CD4-positive, alpha-beta T cell treated with Interleukin-12 subunit alpha and Interleukin-12 subunit beta, for 1 hour (primary cell): ENCODE data around the gene HIVEP1.
"Not testable (repeated sequence)": the region's sequence is repeated elsewhere in the genome, so short reads cannot be mapped to it uniquely, and the experiment has no call there.

Experiments used
- DNase-seq: peaks from one replicate; pipeline ENCODE4 v3.0.0-alpha.2; 2020

HIVEP1 gene

DNA sequence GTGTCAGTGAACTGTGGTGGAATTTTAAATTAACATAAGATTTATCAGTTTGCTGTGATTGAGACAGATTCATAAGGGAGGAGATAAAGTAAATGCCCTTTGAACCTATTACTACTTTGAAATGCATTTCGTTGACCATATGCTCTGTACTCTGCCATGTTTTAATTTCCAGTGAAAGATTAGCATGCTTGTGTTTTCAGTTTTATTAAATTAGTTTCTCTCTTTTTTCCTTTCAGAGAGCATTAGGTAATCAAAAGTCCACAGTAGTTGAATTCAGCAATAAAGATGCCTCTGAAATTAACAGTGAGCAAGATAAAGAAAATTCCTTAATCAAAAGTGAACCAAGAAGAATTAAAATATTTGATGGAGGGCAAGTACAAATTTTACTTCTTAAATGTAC is 117.4 kb downstream of the HIVEP1 start:
- no peak for DNase-seq

DNA sequence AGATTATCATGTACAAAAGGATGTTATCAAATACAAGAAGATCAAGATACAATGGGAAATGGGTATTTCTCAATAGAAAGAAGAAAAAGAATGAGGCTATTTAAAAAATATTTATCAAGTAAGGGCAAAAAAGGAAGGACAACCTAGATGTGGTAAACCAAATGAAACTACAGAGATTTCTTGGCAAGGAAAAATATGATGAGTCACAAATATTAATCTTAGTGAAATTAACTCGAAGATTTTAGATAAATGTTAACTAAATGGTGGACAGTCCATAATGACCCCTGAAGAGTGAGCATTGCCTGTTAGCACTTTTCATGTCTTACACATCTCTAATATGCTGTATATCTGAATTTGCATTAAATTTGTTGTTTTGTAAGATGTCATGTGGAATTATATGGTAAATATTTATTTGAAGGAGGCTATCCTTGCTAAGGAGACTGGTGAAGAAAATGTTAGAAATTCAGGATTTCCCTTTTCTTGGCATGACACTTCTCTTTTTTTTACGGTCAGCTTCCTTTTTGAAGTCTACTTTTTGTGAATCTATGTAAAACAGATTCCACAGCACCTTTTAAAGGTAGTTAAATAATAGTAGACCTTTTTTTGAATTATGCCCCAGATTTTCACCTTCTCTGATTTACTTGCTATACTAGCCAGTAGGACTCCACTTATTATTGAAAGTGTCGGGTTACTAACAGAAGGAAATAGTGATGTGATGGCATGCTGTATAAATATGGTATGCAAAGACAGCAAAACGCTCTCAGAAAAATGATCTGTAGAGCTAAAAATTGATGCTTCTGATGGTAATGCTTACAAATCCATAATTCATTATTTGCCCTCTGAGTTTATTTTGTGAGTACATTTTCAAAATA is 120.5 kb downstream of the HIVEP1 start:
- no peak for DNase-seq

DNA sequence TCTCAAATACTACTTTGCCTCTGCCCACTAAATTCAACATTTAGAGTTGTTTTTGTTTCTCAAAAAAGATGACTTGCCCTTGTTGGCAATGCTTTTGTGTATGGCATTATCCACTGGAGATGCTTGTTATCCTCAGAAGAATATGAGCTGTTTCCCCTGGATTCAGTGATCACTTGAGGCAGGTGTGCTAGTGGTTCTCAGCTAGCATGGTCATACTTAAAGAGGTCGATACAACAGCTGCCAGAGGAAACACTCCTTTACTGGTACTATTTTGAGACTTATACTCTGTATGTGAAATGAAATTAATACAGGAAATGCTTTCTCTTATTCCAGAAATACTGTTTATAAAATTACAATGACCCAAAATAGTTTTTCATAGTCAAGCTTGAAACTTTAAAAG is 122.5 kb downstream of the HIVEP1 start:
- no peak for DNase-seq

DNA sequence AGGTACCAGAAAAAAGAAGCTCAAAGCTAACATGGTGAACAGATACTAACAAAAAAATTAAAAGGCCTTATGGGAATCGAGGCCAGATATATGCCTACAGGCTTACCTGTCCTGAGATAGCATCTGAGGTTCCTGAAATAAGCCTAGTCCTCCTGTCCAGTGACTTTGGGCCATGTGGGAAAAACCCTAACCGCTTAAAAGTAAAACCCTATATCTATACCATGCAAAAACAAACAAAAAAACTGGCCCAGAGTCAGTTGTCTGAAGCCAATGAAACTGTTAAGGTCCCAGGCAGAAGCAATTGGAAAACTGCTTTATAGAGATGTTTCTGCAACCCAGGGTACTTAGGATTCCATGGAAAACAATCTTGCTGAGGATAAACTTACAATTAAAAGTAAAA is 122.9 kb downstream of the HIVEP1 start:
- no peak for DNase-seq

DNA sequence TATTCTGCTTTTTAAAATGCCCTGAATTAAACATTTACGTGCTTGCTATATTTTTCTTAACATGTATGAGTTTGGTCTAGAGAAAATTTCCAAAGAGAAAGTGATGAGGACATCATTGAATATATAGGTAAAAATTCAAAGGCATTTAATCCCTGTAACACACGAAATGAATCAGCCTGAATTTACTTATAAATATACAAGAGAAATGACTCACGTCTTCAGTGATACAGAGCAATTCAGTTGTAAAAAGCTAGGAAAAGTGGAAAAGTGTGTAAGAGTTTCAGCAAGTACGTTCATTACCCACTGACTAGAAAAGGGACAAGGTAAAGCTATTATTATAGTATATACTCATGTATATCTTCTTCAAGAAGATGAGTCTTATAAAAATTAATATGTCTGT is 124.8 kb downstream of the HIVEP1 start:
- no peak for DNase-seq

DNA sequence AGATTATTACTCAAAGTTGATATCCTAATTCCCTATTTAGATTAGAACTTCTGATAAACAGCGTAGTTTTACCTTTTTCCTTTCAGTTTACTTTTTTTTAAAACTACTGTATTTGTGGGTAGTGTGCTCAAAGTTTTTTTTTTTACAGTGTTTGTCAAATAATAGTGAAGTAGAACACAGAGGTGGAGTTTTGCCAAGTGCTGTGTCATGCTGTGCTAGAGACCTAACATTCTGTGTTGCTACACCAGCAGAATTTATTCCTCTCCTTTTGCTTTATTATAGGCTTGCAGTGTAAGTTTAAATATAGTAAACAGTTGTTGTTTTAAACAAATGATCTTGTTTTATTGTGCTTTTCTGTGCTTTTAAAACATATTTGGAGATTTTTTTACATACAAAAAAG is 125.4 kb downstream of the HIVEP1 start:
- DNase-seq = no peak

DNA sequence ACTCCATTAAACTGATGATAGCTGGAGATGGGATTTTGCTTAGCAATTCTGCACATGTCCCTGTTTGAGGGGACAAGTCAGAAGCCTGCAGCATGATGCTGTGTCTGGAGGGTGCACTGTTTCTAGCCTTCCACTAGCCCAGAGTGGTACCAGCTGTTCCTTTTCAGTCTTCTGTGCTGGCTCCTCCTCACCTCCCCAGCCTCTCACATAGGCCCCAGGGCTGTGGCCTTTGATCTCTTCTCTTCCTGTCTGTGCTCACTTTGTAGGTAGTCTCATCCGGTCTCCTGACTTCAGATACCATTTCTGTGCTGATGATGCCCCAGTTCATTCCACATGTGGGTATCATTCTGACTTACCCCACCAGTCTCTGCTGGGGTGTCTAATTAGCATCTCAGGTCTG is 126.3 kb downstream of the HIVEP1 start:
- peak; percentile 55 for DNase-seq

DNA sequence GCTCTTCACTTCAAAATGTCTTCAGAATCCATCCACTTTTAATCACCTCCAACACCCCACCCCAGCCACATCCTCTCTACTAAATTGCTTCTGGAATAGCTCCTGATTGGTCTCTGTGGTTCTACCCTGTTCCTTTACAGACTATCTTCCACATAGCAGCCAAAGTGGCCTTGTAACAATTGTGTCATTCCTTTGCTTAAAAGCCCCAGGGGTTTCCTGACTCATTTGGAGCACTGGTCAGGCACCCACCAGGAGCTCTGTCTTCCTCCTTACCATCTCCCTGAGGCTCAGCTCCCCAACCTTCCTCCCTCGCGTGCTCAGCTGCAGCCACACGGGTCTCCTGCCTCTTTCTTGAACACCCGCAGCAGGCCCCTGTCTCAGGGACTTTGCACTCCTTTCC is 126.8 kb downstream of the HIVEP1 start:
- DNase-seq = no peak

DNA sequence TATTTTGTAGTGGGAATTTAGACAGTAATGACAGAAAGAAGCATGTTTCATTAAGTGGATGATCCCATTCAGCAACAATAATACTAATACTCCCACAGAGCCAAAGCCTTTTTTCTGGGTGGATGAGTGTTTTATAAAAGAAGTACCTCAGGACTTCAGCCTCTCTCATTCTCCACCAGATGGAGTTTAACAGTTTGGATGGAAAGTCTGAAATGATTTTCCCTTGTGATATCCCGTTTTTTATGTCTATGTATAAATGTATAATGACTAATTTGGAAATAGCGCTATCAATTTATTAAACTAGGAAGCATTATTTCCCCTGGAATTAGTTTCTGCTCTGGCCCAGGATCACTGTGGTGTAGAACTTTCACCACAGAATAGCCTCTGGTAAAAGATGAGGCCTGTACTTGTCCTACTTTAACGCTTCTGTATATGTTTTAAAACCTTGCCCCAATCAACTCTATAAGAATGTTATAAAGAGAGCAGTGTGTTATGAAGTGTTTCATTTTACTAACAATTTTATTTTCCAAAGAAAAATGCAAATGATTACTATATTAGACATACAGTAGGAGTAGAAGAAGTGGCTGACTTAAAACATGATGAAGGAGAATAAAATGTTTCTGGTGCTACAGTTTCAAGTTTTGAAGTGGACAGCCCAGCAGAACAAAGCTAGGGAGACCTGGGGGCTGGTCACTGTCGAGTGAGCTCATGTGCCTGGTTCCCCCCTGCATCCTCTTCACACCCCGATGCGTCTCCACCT is 135.6 kb downstream of the HIVEP1 start:
- DNase-seq = no peak

DNA sequence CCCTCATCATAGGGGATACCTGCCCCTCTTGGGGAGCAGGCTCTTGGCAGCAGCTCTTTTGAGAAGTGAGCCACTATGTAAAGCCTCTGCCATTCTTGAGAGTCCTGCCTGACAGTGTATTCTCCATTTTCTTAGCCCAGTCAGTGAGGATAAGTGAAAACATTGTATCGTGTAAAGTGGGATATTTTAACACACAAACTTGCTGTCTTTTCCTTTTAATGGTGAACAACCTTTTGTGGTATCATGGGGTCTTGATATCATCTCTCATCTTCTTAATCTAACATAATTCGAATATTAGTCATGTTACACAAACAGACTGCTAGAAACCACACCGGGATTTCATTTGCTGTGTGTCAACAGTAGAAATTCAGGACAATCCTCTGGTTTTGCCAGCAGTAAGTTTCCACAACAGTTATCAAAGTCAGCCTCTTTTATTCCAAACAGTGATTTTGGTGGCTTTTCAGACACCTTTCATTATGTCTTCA is 136.2 kb downstream of the HIVEP1 start:
- no peak for DNase-seq

DNA sequence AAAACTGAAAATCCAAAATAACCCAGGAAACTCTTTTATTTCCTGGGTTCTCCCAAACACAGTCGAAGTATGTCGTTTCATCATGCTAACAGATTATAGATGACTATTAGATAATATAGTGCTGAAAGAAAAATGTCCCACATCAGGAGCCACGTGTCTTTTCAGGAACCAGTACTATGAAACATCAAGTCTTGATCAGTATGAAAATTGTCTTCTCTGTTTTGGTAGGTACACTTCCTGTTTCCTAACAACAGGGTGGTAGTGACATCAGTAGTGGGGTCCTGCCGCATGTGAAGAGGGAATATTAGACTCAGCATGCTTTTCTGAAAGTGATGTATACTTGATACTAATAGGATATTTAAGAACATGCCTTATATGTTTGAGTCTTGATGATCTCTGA is 136.7 kb downstream of the HIVEP1 start:
- no peak for DNase-seq

DNA sequence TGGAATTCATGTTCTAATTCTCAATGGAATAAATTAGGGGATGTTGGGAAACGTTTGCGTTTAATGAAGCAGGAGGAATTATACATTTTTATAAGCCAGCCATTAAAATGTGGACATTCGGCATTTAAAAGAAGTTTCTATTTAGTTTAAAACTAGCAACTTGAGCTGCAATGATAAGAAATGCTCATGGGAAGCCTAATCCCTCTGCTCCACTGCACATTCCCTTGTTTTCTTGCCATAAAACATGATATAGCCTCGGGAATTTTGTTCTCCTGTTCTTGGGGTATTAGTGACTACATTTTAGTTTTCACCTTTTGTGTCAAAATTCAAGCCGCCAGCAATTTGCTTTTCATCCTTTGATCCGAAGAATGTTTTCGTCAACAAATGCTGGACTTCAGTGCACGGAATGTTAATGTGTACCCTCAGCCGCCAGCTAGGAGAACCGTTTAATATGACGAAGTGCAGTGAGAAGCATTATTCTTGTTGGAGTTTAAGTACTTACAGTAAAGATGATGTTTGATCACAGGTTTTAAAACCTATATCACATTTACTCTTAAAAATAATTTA is 137.9 kb downstream of the HIVEP1 start:
- no peak for DNase-seq

DNA sequence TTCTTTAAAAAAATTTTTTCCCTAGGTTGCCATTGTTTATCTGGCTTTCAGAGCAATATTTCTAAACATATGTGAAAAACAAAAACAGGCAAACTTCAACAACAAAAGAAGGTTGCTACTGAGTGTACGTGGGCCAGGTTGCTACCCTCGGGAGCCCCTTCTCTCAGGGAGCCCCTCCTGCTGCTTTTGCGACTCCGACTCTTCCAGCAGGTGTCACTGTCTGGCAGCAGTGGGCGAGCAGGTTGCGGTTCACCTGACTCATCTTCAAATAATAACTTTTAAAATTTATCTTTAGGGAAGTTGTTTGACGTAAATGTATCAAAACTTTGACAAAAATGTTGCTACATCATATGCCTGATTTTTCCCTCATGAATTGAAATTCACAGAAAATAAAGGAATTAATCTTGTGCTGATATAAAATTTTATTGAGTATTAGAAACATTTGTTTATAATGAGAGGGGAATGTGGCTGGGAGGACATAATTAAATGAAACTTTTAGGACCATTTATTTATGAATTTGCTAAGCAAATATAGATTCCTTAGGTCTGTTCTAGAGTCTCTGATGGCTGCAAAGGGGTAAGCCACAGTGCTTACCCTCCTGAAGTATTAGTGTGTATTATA is 138.8 kb downstream of the HIVEP1 start:
- DNase-seq = peak; percentile 42

DNA sequence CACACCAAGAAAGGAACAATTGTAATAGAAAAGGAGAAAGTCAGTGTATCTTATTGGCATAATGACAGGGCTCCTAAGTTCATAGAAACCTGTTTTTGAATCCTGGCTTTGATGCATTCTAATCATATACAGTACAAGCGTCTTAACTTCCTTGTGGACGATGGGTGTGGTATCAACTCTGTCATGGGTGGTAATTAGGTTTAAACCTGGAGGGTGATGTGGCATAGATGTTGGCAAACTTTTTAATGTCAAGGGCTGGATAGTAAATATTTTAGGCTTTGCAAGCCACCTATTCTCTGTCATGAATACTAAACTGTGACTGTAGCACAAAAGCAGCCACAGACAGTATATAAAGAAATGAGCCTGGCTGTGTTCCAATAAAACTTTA is 139.3 kb downstream of the HIVEP1 start:
- DNase-seq = no peak

DNA sequence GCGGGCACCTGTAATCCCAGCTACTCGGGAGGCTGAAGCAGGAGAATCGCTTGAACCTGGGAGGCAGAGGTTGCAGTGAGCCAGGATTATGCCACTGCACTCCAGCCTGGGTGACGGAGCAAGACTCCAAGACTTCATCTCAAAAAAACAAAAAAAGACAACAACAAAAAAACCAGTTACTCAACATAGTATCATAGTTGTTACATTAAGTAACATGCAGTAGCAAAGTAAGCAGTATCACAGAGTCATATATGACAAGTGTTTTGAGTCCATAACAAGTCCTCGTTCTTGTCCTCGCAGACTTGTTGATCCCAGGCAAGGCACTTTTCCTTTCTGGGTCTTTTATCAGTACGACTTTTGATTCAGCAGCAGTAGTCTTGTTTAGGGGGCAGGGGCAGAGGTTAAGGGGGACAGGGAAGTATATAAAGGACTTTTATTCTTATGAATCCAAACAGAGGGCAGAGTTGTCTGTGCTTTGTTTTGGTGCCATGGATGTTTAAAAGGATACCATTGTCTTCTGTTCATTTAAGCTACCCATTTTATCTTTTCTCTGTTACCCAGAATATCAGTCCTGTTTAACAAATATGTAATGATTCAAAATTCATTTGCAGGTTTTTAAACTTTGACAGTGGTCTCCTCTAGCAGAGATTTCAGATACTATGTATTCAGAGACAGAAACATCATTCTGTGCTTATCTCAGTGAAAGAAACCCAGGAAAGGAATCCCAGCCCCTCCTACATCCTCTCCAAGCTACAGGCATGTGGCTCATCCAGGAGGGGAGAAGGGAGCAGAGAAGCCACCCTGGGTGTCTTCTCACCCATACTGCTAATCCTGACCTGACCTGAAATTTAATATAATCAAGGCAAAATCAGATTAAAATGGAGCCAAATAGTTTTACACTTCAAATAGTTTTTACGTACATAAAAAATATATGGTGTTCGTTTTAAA is 140.2 kb downstream of the HIVEP1 start:
- no peak for DNase-seq

DNA sequence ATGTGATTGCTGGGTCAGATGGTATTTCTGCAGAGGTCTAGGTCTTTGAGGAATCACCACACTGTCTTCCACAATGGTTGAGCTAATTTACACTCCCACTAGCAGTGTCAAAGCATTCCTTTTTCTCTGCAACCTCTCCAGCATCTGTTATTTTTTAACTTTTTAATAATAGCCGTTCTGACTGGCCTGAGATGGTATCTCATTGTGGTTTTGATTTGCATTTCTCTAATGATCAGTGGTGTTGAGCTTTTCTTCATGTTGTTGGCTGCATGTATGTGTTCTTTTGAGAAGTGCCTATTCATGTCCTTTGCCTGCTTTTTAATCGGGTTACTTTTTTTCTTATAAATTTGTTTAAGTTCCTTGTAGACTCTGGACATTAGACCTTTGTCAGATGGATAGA is 143.7 kb downstream of the HIVEP1 start:
- not testable (repeated sequence) for DNase-seq

DNA sequence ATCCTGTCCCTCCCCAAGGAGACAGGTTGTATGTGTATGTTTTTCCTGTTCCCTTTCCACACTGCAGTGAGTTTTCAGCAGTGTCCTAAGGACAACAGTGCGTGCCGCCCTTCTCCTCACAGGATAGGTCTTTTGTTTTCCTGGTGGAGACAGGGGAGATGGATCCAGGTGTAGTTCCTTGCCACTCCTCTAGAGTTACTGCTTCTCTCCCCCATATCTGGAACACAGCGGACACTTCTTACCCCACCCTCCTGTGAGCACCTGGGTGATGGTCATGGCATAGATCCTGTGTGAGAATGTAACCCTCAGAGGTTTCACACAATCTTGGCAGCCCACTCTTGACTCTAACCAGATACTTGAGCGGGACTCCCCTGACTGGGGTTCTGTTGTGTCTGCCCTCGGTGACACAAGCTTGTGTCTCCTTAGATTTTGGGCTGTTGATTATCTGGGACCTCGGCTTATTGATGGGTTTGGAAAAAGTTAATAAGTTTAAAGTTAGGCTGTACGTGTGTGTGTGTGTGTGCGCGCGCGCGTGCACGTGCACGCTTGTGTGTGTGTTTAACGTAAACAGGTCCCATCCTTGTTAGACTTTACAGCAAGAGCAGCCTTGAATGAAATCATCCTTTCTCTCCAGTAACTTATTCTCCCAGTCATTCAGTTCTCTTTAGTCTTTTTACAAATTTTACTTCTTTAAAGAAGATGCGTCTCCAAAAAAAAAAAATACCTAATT is 146.7 kb downstream of the HIVEP1 start:
- no peak for DNase-seq

DNA sequence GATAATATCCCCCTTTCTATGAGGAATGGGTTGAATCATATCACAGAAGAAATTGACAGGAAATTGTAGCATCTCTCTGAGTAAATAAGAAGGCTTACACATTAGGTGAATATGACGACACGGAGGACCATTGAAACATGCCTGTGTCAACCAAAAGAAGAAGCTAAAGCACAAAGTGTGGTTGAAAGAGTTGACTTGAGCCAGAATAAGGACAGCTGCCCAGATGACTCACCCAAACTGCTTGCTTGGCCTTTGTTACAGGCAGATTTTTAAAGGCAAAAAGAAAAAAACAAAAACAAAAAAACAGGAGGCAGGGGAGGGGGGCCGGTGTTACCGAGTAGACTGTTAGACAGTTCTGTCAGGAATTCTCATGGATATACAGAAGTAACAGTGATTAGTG is 148.2 kb downstream of the HIVEP1 start:
- DNase-seq = no peak

DNA sequence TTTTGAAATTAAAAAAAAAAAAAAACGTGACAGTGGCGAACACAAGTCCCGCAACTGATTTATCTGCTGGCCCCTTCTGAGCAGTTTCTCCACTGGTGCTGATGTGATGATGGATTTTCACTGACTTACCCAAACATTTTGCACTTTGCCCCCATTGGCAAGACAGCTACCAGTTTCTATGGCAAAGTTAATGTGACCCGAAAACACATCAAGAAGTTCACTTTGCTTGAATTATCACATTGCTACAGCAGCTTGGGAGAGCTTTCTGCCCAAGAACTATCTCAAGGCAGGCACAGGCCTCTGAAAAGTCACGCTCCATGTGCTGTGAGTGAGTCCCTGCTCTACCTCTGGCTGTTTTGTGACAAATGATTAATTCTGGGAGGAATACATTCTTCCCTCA is 150.1 kb downstream of the HIVEP1 start:
- DNase-seq = no peak

DNA sequence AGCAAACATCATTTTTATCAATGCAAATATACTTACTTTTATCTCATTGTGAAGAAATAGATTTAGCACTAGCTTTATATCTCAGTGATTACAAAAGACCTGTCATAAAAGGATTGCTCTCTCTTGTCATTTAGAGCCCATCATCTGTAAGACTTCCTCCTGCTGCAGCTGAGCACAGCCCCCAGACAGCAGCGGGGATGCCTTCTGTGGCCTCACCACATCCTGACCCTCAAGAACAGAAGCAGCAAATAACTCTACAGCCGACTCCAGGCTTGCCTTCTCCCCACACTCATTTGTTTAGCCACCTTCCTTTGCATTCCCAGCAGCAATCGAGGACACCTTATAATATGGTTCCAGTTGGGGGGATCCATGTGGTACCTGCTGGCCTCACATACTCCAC is 151.0 kb downstream of the HIVEP1 start:
- peak; percentile 43 for DNase-seq

DNA sequence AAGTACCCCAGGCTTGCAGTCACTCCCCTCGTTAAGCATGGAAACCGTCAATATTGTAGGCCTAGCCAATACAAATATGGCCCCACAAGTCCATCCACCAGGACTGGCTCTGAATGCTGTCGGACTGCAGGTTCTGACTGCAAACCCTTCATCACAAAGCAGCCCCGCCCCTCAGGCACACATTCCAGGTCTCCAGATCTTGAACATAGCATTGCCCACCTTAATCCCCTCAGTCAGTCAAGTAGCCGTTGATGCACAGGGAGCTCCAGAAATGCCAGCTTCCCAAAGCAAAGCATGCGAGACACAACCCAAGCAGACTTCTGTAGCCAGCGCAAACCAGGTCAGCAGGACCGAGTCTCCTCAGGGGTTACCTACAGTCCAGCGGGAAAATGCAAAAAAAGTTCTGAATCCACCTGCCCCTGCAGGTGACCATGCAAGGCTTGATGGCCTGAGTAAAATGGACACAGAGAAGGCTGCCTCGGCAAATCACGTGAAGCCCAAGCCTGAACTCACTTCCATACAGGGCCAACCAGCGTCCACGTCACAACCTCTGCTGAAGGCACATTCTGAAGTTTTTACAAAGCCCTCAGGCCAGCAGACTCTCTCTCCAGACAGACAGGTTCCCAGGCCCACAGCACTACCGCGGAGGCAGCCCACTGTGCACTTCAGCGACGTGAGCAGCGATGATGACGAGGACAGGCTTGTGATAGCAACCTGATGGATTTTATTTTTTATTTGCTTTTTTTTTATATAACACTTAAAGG is 151.8 kb downstream of the HIVEP1 start:
- no peak for DNase-seq
